Measurements from ENCODE around the gene ABCA13.
A peak's percentile ranks its signal among the peaks of the same experiment; 100 is the strongest.

Gene ABCA13

DNA sequence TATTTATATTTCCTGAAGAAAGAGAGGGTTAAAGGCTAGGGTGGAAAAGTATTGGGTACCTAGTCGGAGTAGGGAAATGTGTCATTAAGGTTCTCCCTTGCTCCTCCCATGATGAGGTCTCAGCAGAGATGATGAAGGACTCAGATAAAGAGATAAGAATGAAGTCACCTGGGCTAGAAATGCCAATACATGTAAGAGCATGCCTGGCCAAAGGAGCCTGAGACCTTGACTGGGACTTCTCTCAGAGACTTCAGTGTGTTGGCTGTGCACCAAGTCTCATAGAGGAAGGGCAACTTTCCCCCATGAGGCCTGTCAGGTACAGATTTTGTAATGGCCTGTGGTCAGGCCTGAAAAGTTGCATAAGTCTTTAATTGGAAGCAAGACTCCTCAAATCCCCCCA is 392.1 kb downstream of the ABCA13 start:
- H3K4me3 ChIP-seq (replicated peaks; ENCODE audit: insufficient read depth, low read length) = no peak overlapping the region
- DNase-seq (ENCODE audit: low read depth in 1 of 2, low spot score in 1 of 2) = peak in 1 of 2 experiments; percentile 45
- TF ChIP-seq, protein P1, sequence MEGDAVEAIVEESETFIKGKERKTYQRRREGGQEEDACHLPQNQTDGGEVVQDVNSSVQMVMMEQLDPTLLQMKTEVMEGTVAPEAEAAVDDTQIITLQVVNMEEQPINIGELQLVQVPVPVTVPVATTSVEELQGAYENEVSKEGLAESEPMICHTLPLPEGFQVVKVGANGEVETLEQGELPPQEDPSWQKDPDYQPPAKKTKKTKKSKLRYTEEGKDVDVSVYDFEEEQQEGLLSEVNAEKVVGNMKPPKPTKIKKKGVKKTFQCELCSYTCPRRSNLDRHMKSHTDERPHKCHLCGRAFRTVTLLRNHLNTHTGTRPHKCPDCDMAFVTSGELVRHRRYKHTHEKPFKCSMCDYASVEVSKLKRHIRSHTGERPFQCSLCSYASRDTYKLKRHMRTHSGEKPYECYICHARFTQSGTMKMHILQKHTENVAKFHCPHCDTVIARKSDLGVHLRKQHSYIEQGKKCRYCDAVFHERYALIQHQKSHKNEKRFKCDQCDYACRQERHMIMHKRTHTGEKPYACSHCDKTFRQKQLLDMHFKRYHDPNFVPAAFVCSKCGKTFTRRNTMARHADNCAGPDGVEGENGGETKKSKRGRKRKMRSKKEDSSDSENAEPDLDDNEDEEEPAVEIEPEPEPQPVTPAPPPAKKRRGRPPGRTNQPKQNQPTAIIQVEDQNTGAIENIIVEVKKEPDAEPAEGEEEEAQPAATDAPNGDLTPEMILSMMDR (IDR thresholded peaks at IDR 0.05; ENCODE audit: insufficient read depth, low read length) = no peak
- TF ChIP-seq GABPA (IDR thresholded peaks at IDR 0.05; ENCODE audit: low read depth) (no peak), SPI1 (IDR thresholded peaks at IDR 0.05; ENCODE audit: borderline replicate concordance, low read depth) (no peak), POLR2AphosphoS5 (IDR thresholded peaks at IDR 0.05; ENCODE audit: low read depth) (no peak)
- TF ChIP-seq, protein P2, sequence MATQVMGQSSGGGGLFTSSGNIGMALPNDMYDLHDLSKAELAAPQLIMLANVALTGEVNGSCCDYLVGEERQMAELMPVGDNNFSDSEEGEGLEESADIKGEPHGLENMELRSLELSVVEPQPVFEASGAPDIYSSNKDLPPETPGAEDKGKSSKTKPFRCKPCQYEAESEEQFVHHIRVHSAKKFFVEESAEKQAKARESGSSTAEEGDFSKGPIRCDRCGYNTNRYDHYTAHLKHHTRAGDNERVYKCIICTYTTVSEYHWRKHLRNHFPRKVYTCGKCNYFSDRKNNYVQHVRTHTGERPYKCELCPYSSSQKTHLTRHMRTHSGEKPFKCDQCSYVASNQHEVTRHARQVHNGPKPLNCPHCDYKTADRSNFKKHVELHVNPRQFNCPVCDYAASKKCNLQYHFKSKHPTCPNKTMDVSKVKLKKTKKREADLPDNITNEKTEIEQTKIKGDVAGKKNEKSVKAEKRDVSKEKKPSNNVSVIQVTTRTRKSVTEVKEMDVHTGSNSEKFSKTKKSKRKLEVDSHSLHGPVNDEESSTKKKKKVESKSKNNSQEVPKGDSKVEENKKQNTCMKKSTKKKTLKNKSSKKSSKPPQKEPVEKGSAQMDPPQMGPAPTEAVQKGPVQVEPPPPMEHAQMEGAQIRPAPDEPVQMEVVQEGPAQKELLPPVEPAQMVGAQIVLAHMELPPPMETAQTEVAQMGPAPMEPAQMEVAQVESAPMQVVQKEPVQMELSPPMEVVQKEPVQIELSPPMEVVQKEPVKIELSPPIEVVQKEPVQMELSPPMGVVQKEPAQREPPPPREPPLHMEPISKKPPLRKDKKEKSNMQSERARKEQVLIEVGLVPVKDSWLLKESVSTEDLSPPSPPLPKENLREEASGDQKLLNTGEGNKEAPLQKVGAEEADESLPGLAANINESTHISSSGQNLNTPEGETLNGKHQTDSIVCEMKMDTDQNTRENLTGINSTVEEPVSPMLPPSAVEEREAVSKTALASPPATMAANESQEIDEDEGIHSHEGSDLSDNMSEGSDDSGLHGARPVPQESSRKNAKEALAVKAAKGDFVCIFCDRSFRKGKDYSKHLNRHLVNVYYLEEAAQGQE (IDR thresholded peaks at IDR 0.05; ENCODE audit: insufficient replicate concordance, low read depth) = no peak

DNA sequence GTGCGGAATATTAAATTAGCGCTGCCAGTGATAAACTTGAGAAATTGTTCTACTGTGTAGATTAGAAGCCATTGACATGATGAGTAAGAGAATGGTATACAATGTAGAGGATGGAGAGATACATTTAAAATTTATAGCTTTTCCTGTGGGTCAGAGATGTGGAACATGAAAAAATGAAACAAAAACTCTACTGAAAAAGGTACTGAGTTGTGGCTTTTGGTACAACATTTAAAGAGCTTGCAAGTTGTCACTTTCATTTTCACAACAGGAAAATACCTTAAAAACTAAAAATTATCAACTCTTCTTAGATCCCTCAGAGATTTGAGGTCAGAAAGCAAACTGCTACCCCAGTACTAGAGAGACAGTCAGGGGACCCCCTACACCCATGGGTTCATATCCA is 404.3 kb downstream of the ABCA13 start:
- no peak overlapping the region for H3K4me3 ChIP-seq (replicated peaks; ENCODE audit: insufficient read depth, low read length)
- no peak overlapping the region for H3K27ac ChIP-seq (replicated peaks)
- no peak for DNase-seq (ENCODE audit: low read depth in 1 of 2, low spot score in 1 of 2)
- TF ChIP-seq, protein P2 (IDR thresholded peaks at IDR 0.05; ENCODE audit: insufficient replicate concordance, low read depth) = no peak
- TF ChIP-seq POLR2AphosphoS5 (IDR thresholded peaks at IDR 0.05; ENCODE audit: low read depth) = no peak
- TF ChIP-seq, protein P1 (IDR thresholded peaks at IDR 0.05; ENCODE audit: insufficient read depth, low read length) = no peak
- no peak for TF ChIP-seq GABPA (IDR thresholded peaks at IDR 0.05; ENCODE audit: low read depth)
- TF ChIP-seq SPI1 (IDR thresholded peaks at IDR 0.05; ENCODE audit: borderline replicate concordance, low read depth) = no peak
- no peaks in the 10 kb centered on the region for H3K27me3 ChIP-seq (ENCODE audit: insufficient read depth, poor library complexity, severe bottlenecking)

More for the DNA sequence above, 392.1 kb downstream of the ABCA13 start:
- Histone ChIP-seq H3K27me3 (ENCODE audit: insufficient read depth, poor library complexity, severe bottlenecking) (no peaks in the 10 kb centered on the region), H3K27ac (replicated peaks) (no peak overlapping the region)

DNA sequence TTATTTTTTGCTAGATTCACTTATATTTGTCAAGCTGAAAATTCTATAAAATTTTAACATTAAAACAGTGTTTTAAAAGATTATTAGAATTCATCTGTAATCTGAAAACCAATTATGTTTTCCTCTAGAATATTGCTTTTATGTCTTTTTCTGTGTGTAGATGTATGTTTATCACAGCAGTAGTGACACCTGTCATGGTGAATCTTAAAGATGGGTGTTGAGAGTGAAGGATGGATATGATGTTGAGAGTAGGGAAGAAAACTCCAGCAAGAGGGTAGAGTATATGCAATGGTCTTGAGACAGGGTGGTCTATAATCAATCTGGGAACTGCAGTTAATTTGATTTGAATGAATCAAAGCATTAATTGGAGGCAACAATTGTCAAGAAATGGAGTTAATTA is 416.2 kb downstream of the ABCA13 start:
- H3K4me3 ChIP-seq (replicated peaks; ENCODE audit: insufficient read depth, low read length) = no peak overlapping the region
- no peak overlapping the region for H3K27ac ChIP-seq (replicated peaks)
- H3K27me3 ChIP-seq (ENCODE audit: insufficient read depth, poor library complexity, severe bottlenecking) = no peaks in the 10 kb centered on the region
- DNase-seq (ENCODE audit: low read depth in 1 of 2, low spot score in 1 of 2) = no peak
- TF ChIP-seq, protein P1 (IDR thresholded peaks at IDR 0.05; ENCODE audit: insufficient read depth, low read length) = no peak
- no peak for TF ChIP-seq GABPA (IDR thresholded peaks at IDR 0.05; ENCODE audit: low read depth)
- no peak for TF ChIP-seq SPI1 (IDR thresholded peaks at IDR 0.05; ENCODE audit: borderline replicate concordance, low read depth)
- TF ChIP-seq POLR2AphosphoS5 (IDR thresholded peaks at IDR 0.05; ENCODE audit: low read depth) = no peak
- TF ChIP-seq, protein P2 (IDR thresholded peaks at IDR 0.05; ENCODE audit: insufficient replicate concordance, low read depth) = no peak
